Ectodermal cell (in vitro differentiated cells): ENCODE results near the gene XKR7.
"Not testable (repeated sequence)": the region's sequence is repeated elsewhere in the genome, so short reads cannot be mapped to it uniquely, and the experiment has no call there.

Source experiments
- H3K27ac ChIP-seq: 2 replicates; pipeline ENCODE4 v1.7.0; 2013; ENCODE audit warnings: mild to moderate bottlenecking, low read depth, low read length; ENCODE audit not compliant: insufficient read depth, poor library complexity, severe bottlenecking
- H3K27me3 ChIP-seq: 2 replicates; pipeline ENCODE4 v1.7.0; 2013; ENCODE audit warnings: mild to moderate bottlenecking, low read length; ENCODE audit not compliant: insufficient read depth, control insufficient read depth, poor library complexity, severe bottlenecking
- H3K36me3 ChIP-seq: one replicate; pipeline ENCODE4 v1.7.0; 2013; ENCODE audit warnings: low read length; ENCODE audit not compliant: control insufficient read depth, insufficient read depth
- H3K4me1 ChIP-seq: one replicate; pipeline ENCODE4 v1.7.0; 2013; ENCODE audit warnings: low read length; ENCODE audit not compliant: control insufficient read depth, insufficient read depth
- H3K4me3 ChIP-seq: 2 replicates; pipeline ENCODE4 v1.7.0; 2013; ENCODE audit warnings: low read depth, low read length, control low read depth; ENCODE audit not compliant: insufficient read depth
- H3K9me3 ChIP-seq: 2 replicates; pipeline ENCODE4 v1.7.0; 2013; ENCODE audit warnings: mild to moderate bottlenecking, low read length, moderate library complexity; ENCODE audit not compliant: control insufficient read depth
- WGBS, 2 experiments: methylation state at CpG; one replicate each; pipeline ENCODE4 v1.1.7; 2013; ENCODE audit warnings: missing lambda C conversion rate in 2 of 2; 5-methylcytosine and 5-hydroxymethylcytosine counted together

The XKR7 gene

GRCh38 chr20:32027643-32028042 lies 59.7 kb downstream of the XKR7 start:
- Histone ChIP-seq H3K36me3 (no peaks in the 10 kb centered on the region), H3K4me1 (no peaks in the 10 kb centered on the region), H3K4me3 (no peak overlapping the region), H3K27ac (no peak overlapping the region), H3K27me3 (no peaks in the 10 kb centered on the region), H3K9me3 (no peaks in the 10 kb centered on the region)
- WGBS, 2 experiments = 94 to 96% methylated on average over 3 of the region's 3 CpGs

- Histone ChIP-seq H3K4me1 (no peaks in the 10 kb centered on the region), H3K4me3 (peak overlapping the region; percentile 8), H3K9me3 (no peaks in the 10 kb centered on the region), H3K27ac (no peak overlapping the region), H3K27me3 (no peaks in the 10 kb centered on the region), H3K36me3 (no peaks in the 10 kb centered on the region)
- WGBS, 2 experiments = 39 to 45% methylated on average over 12 of the region's 12 CpGs
These were observed 60.9 kb downstream of the XKR7 start for GRCh38 chr20:32028647-32029372.

- Histone ChIP-seq H3K4me3 (no peak overlapping the region), H3K27ac (no peak overlapping the region), H3K27me3 (no peaks in the 10 kb centered on the region), H3K9me3 (no peaks in the 10 kb centered on the region), H3K36me3 (no peaks in the 10 kb centered on the region), H3K4me1 (no peaks in the 10 kb centered on the region)
- 91 to 92% methylated on average over 11 of the region's 11 CpGs for WGBS, 2 experiments
These were observed 61.6 kb downstream of the XKR7 start for GRCh38 chr20:32029561-32029960.

GRCh38 chr20:32031007-32031958 lies 63.3 kb downstream of the XKR7 start:
- Histone ChIP-seq H3K4me3 (no peak overlapping the region), H3K36me3 (no peaks in the 10 kb centered on the region), H3K4me1 (no peaks in the 10 kb centered on the region), H3K27me3 (no peaks in the 10 kb centered on the region), H3K9me3 (no peaks in the 10 kb centered on the region), H3K27ac (no peak overlapping the region)
- WGBS, 2 experiments = 45 to 46% methylated on average over 59 of the region's 59 CpGs

GRCh38 chr20:32033316-32033715 lies 65.4 kb downstream of the XKR7 start:
- WGBS, 2 experiments = 90 to 95% methylated on average over 2 of the region's 2 CpGs
- Histone ChIP-seq H3K4me3 (no peak overlapping the region), H3K9me3 (no peaks in the 10 kb centered on the region), H3K27ac (no peak overlapping the region), H3K27me3 (no peaks in the 10 kb centered on the region), H3K4me1 (no peaks in the 10 kb centered on the region), H3K36me3 (no peaks in the 10 kb centered on the region)

DNA sequence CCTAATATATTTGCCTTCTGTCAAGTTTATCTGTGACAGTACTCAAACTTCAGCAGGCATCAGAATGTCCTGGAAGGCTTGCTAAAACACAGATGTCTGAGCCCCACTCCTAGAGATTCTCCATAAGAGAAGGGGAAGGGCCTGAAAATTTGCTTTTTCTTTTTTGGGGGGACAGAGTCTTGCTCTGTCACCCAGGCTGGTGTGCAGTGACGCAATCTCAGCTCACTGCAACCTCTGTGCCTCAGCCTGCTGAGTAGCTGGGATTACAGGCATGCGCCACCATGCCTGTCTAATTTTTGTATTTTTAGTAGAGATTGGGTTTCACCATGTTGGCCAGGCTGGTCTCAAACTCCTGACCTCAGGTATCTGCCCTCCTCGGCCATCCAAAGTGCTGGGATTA lies 65.8 kb downstream of the XKR7 start:
- 91 to 92% methylated on average over 3 of the region's 3 CpGs for WGBS, 2 experiments
- H3K4me1 ChIP-seq, H3K9me3 ChIP-seq, H3K36me3 ChIP-seq, H3K27ac ChIP-seq, H3K4me3 ChIP-seq, H3K27me3 ChIP-seq: not testable (repeated sequence)

- Histone ChIP-seq H3K4me3 (no peak overlapping the region), H3K27me3 (no peaks in the 10 kb centered on the region)
These were observed 66.9 kb downstream of the XKR7 start for GRCh38 chr20:32034581-32035425.

GRCh38 chr20:32035426-32035779 lies 67.5 kb downstream of the XKR7 start:
- H3K36me3 ChIP-seq = no peaks in the 10 kb centered on the region
- no peak overlapping the region for H3K27ac ChIP-seq
- H3K9me3 ChIP-seq = no peaks in the 10 kb centered on the region
- H3K27me3 ChIP-seq = no peaks in the 10 kb centered on the region
- no peak overlapping the region for H3K4me3 ChIP-seq
- 87 to 92% methylated on average over 8 of the region's 8 CpGs for WGBS, 2 experiments
- H3K4me1 ChIP-seq = no peaks in the 10 kb centered on the region

More at GRCh38 chr20:32034581-32035425, 66.9 kb downstream of the XKR7 start:
- 87 to 88% methylated on average over 9 of the region's 9 CpGs for WGBS, 2 experiments
- H3K9me3 ChIP-seq = no peaks in the 10 kb centered on the region
- H3K36me3 ChIP-seq = no peaks in the 10 kb centered on the region
- H3K27ac ChIP-seq = no peak overlapping the region
- no peaks in the 10 kb centered on the region for H3K4me1 ChIP-seq

DNA sequence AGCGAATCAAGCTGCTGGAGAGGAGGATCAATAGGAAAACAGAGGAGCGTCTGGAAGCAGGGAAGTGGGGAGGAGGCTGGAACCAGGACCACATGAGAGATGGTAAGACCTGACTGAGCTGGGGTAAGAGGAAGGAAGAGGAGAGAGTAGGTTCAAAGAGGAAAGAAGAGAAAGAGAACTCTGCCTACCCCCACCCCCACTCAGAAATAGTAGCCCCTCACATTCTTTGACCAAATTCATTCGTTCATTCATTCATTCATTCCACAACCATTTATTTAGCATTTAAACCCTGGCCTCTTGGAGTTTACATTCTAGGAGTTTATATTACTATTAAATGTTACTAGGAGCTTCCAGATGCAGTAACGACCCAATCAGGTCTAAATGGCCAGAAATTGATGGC lies 68.3 kb downstream of the XKR7 start:
- no peaks in the 10 kb centered on the region for H3K27me3 ChIP-seq
- no peak overlapping the region for H3K4me3 ChIP-seq
- H3K4me1 ChIP-seq = peaks cover 5% of the 10 kb centered on the region
- H3K27ac ChIP-seq = no peak overlapping the region
- H3K36me3 ChIP-seq = no peaks in the 10 kb centered on the region
- 76 to 77% methylated on average over 4 of the region's 4 CpGs for WGBS, 2 experiments
- no peaks in the 10 kb centered on the region for H3K9me3 ChIP-seq
